Hematopoietic multipotent progenitor cell treated with erythropoietin and hydrocortisone succinate and interleukin-3 and kit ligand, for 4 days (in vitro differentiated cells): ENCODE data around the gene PNPLA3.

Experiments
- DNase-seq: peaks from one replicate; pipeline ENCODE4 v3.0.0-alpha.2; 2015

The PNPLA3 gene

DNA sequence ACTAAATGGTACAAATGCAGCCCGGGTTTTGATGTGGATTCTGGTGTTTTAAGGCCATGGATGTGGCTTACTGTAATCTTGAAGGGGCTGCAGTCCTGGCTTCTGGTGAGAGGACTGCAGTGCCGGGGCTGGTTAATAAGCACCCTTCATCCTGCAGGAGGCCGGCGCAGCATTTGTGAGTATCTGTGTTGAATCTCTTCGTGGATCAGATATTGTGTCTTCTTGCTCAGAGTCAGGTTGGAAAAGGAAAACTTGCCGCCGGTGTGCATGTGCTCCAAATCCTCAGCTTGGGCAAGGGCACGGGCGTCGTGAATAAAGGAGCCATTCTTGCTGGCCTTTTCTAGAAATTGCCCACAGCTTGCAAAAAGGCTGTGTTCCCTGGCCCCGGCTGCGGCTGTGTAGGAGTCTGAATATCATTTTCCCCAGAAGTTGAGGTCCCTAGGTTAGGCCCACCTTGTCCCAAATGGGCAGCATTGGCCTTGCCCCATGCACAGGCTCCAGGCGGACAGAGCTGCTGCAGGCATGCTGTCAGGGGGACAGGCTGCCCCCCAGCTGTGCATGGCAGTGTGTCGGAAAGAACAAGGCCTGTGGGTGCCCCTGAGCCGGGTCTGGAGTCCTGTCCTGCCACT lies 71.6 kb downstream of the PNPLA3 start:
- no peak for DNase-seq

DNA sequence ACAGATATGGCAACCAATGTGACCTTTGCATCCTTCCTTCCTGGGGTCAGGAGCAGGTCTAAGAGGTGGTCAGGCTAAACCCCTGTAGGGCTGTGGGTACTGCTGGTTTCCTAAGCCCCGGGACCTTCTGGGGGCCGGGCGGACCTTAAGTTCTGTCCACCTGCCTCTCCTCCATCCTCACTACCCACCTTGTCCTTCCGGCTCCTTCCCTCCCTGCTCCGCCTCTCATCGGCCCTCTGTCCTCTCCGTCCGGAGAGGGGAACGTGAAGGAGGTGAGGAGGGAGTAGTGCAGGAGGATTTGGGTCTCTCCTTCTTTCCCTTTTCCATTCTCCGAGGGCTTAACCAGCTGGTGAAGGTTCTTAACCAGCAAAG lies 72.2 kb downstream of the PNPLA3 start:
- DNase-seq = no peak

DNA sequence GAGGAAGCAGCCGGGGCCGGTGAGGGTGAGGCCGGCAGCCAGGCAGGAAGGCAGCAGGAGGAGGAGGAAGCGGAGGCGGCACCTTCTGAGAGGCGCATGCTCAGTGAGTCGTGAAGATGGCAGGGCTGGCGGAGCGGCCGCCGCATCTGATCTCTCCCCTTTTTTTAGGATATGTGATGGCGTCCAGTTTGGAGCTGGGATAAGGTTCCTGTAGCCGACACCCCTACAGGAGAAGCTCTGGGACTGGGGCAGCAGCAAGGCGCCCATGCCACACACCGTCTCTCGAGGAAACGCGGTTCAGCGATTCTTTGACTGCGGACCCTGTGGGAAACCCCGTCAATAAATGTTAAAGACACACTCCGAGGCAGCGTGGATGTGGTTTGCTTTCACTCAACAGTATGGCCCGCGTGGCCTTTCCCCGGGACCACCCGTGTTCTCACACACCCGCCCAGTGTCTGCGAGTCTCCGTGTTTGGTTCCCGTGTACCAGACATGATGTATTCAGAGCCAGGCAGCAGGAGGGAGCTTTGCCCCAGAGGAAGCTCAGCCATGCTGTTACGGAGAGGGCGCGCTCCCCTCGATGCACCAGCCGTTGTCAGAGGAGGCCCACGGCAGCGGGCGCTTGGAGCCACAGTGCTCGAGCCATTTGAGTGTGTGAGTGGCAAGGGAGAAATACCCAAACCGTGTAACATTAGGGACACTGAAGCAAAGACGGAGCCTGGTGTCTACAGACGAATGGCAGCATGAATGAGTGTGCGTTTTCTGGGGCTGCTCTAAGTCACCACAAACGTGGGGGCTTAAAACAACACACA lies 72.8 kb downstream of the PNPLA3 start:
- peak; percentile 85 for DNase-seq

DNA sequence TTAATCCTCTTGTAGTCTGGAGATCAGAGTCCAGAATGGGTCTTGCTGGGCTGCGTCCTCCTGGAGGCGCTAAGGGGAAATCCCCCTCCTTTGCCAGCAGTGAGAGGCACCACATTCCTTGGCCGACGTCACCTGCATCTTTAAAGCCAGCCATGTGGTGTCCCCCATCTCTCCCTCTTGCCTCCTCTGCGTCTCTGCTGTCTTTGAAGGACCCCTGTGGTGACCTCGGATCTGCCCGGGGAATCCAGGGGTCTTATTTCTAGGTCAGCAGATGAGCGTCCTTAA lies 73.3 kb downstream of the PNPLA3 start:
- DNase-seq = no peak
